ENCODE measurements around the gene BLMH.

DNA sequence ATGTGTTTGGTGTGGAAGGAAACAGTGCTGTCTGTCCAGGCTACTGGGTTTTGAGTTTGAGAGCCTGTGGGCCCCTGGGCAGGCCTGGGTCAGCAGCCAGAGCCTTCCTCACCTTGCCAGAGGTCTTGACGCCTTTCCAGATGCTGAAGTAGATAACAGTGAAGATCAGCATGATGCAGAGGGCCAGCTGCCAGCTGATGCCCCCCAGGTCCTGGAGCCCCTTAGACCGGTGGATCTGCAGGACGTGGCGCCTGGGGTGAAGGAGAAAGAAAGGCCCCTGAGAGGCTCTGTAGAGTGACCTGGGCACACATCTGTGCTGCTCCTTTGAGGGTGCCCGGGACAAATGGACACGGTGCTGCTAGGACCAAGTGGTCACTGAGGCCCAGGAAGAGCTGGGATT is 74.7 kb downstream of the BLMH start:
- no peak for TF ChIP-seq EZH2 (IDR thresholded peaks at IDR 0.05)
- no peak for TF ChIP-seq POLR2AphosphoS5 (IDR thresholded peaks at IDR 0.05; ENCODE audit: borderline replicate concordance, low read depth, low read length)

Measured in SK-N-MC (cell line).